Spinal cord (tissue), 10 donors: ENCODE data around the gene UBA52. TPM values are rescaled to one million over a fixed set of nuclear protein-coding genes. Genes with fewer than 3 reads are reported as not detected.
A peak's percentile ranks its signal among the peaks of the same experiment; 100 is the strongest.

ENCODE experiments used
- DNase-seq, 6 donors: peaks; one replicate each; pipeline versions ENCODE4 v3.0.0 to v3.0.0-alpha.2; 2013 to 2015; ENCODE audit warnings: low spot score in 6 of 6, low read depth in 4 of 6
- H3K27ac ChIP-seq: one replicate; pipeline ENCODE4 v1.5.1; 2013; ENCODE audit warnings: low read depth, low read length, control low read depth
- H3K27me3 ChIP-seq: one replicate; pipeline ENCODE4 v1.6.1; 2013; ENCODE audit warnings: low read length; ENCODE audit not compliant: control insufficient read depth, insufficient read depth
- H3K36me3 ChIP-seq: one replicate; pipeline ENCODE4 v1.6.1; 2013; ENCODE audit warnings: low read length; ENCODE audit not compliant: control insufficient read depth, insufficient read depth
- H3K4me1 ChIP-seq: one replicate; pipeline ENCODE4 v1.6.1; 2013; ENCODE audit warnings: low read length; ENCODE audit not compliant: control insufficient read depth, insufficient read depth
- H3K4me3 ChIP-seq: one replicate; pipeline ENCODE4 v1.5.1; 2013; ENCODE audit warnings: low read depth, low read length, control low read depth
- H3K9me3 ChIP-seq: one replicate; pipeline ENCODE4 v1.6.1; 2013; ENCODE audit warnings: low read length; ENCODE audit not compliant: control insufficient read depth, insufficient read depth
- WGBS: methylation state at CpG from one replicate; pipeline ENCODE4 v1.1.5; 2013; ENCODE audit warnings: missing lambda C conversion rate; ENCODE audit not compliant: insufficient coverage; 5-methylcytosine and 5-hydroxymethylcytosine counted together
- polyA plus RNA-seq, 2 donors: library from polyadenylated mRNA; unstranded; fragments of 120-200 nt; gene quantifications; one replicate each; pipeline ENCODE4 v1.2.1, GENCODE V29; 2013; ENCODE audit not compliant: insufficient read length in 2 of 2
- total RNA-seq, 2 donors: library from RNA; depleted of rRNA in 1 of 2; stranded (reverse); fragments of 120-200 nt in 1 of 2; fragments of >200 nt in 1 of 2; gene quantifications; one replicate each; pipeline versions ENCODE4 v1.2.3 to v1.2.4, GENCODE V29; 2013 to 2014
- donor health status: healthy.

Gene UBA52
- total and polyA plus RNA-seq, 4 donors: 638 to 956 (median 688) TPM

DNA sequence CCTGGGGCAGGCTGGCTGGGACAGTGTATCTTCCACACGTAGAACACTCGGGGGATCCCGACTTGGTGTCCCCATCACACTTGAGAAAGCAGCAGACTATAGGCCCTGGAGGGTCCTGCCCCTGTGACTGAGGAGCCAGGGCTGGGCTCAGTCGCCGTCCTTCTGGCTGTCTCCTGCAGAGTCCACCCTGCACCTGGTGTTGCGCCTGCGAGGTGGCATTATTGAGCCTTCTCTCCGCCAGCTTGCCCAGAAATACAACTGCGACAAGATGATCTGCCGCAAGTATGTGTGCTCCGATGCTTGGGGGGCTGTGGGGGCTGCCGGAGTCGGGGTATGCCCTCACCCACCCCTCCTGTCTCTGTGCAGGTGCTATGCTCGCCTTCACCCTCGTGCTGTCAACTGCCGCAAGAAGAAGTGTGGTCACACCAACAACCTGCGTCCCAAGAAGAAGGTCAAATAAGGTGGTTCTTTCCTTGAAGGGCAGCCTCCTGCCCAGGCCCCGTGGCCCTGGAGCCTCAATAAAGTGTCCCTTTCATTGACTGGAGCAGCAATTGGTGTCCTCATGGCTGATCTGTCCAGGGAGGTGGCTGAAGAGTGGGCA is 3.1 kb downstream of the UBA52 start:
- Histone ChIP-seq H3K9me3 (no peaks in the 10 kb centered on the region), H3K36me3 (peaks cover 49% of the 10 kb centered on the region), H3K27ac (no peak overlapping the region), H3K27me3 (no peaks in the 10 kb centered on the region), H3K4me3 (no peak overlapping the region), H3K4me1 (peaks cover 22% of the 10 kb centered on the region)
- WGBS: 97% methylated on average over 17 of the region's 18 CpGs
- DNase-seq: no peak

DNA sequence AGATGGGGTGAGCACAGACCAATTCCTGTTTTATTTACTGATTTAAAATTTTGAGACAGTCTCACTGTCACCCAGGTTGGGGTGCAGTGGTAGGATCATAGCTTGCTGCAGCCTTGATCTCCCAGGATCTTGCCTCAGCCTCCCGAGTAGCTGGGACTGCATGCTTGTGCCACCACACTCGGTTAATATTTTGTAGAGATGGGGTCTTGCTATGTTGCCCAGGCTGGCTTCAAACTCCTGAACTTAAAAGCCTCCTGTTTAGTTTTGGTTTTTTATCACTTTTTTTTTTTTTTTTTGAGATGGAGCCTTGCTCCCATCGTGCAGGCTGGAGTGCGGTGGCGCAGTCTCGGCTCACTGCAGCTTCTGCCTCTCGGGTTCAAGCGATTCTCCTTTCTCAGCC is 4.7 kb downstream of the UBA52 start:
- 88% methylated on average over 6 of the region's 8 CpGs for WGBS
- Histone ChIP-seq H3K4me3 (no peak overlapping the region), H3K4me1 (peaks cover 15% of the 10 kb centered on the region), H3K27me3 (no peaks in the 10 kb centered on the region), H3K27ac (no peak overlapping the region), H3K36me3 (peaks cover 49% of the 10 kb centered on the region), H3K9me3 (no peaks in the 10 kb centered on the region)
- no peak for DNase-seq

DNA sequence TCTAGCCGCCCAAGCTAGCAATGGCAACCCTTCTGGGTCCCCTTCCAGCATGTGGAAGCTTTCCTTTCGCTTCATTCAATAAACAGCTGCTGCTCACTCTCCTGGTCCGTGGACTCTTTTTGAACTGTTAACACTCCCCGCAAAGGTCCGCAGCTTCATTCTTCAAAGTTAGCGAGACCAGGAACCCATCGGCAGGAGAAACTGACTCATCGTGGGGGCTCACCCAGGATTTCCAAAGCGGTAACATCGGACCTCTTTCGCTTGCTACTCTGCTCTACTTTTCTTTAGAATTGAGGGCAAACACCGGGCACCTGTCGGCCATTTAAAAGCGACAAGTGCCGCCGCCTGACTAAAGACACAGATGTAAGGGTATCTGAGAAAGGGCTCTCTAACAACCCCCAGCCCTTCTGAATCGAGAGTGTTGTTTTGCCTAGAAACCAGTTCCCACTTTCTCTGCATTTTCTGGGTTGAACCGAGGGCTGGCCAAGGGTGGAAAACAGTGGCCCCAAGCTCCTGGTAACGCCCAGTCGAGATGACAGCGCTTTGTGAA is 5.8 kb downstream of the UBA52 start:
- H3K4me1 ChIP-seq: peaks cover 10% of the 10 kb centered on the region
- no peak for DNase-seq
- H3K4me3 ChIP-seq: no peak overlapping the region
- H3K27ac ChIP-seq: no peak overlapping the region
- H3K27me3 ChIP-seq: no peaks in the 10 kb centered on the region
- H3K9me3 ChIP-seq: no peaks in the 10 kb centered on the region
- WGBS: 80% methylated on average over 18 of the region's 21 CpGs
- peaks cover 49% of the 10 kb centered on the region for H3K36me3 ChIP-seq

DNA sequence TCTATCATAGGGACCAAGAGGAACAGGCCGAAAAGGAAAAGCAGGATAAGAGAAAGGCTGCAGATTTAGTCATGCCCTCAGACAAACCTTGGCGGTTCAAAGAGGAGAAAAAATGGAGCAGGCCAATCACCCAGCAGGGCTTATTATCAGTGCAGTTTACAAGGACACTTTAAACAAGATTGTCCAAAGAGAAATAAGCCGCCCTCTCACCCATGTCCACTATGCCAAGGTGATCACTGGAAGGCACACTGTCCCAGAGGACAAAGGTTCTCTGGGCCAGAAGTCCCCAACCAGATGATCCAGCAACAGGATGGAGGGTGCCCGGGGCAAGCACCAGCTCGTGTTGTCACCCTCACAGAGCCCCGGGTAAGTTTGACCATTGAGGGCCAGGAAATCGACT is 8.7 kb downstream of the UBA52 start:
- Histone ChIP-seq H3K4me3 (no peak overlapping the region), H3K36me3 (peaks cover 25% of the 10 kb centered on the region), H3K27me3 (no peaks in the 10 kb centered on the region), H3K4me1 (no peaks in the 10 kb centered on the region), H3K9me3 (no peaks in the 10 kb centered on the region), H3K27ac (no peak overlapping the region)
- WGBS: 74% methylated on average over 7 of the region's 7 CpGs
- no peak for DNase-seq

DNA sequence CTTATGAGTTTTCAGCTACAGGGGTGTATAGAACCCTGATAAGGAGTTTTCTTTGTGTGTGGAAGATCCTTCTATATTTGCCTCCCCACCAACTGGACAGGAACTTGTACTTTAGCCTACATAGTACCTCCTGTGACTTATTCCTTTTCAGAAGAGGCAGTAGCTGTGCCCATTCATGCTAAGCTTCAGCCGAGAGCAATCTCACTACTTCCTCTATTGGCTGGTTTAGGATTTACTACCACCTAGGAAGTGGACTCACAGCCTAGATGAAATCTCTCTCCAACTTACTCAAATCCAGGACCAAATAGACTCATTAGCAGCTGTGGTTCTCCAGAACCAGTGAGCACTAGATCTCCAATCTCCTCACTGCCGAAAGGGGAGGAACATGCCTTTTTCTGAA is 14.6 kb downstream of the UBA52 start:
- H3K36me3 ChIP-seq: peaks cover 5% of the 10 kb centered on the region
- H3K4me1 ChIP-seq: peaks cover 34% of the 10 kb centered on the region
- no peaks in the 10 kb centered on the region for H3K9me3 ChIP-seq
- 20% methylated on average over 1 of the region's 2 CpGs for WGBS
- H3K4me3 ChIP-seq: no peak overlapping the region
- no peak overlapping the region for H3K27ac ChIP-seq
- no peak for DNase-seq
- H3K27me3 ChIP-seq: no peaks in the 10 kb centered on the region

DNA sequence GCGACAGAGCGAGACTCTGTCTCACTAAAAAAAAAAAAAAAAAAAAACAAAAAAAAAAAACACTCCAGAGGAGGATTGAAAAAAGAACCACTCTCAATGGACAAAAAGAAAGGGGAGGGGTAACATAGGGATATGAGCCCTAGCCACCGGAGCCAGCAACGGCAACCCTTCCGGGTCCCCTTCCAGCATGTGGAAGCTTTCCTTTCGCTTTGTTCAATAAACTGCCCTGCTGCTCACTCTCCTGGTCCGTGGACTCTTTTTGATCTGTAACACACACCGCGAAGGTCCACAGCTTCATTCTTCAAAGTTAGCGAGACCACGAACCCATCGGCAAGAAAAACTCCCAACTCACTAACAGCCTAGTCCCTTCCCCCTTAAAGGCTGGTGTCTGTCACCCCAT is 15.9 kb downstream of the UBA52 start:
- peaks cover 40% of the 10 kb centered on the region for H3K4me1 ChIP-seq
- H3K27ac ChIP-seq: no peak overlapping the region
- H3K4me3 ChIP-seq: no peak overlapping the region
- H3K36me3 ChIP-seq: peaks cover 14% of the 10 kb centered on the region
- no peak for DNase-seq
- no peaks in the 10 kb centered on the region for H3K27me3 ChIP-seq
- no peaks in the 10 kb centered on the region for H3K9me3 ChIP-seq
- 86% methylated on average over 10 of the region's 12 CpGs for WGBS

DNA sequence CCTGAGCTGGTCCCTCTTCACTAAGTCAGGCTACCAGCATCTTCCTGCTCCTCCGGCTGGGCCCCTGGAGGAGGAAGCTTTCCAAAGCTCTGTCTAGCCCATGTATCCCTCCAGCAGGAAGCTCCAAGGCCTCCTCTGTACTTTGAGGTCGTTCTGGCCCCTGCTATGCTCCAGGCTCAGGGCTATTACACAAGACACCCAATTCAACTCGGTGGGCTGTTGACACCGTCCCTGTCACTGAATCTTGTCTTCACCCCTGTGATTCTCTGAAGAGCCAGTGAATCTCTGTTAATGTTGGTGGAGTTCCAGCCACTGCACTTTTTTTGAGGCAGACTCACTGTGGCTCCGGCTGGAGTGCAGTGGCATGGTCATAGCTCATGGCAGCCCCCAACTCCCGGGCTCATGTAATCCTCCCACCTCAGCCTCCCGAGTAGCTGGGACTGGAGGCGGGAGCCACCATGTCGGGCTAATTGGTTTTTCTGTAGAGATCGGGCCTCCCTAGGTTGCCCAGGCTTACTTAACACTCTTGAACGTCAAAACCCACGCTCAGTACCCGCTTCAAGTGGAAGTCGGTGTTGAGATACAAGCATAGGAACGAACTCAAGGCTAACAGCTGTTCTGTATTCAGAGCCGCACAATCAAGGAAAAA is 16.4 kb downstream of the UBA52 start:
- Histone ChIP-seq H3K4me3 (peak overlapping the region; percentile 75), H3K36me3 (peaks cover 14% of the 10 kb centered on the region), H3K9me3 (no peaks in the 10 kb centered on the region), H3K27ac (peak overlapping the region; percentile 88), H3K27me3 (no peaks in the 10 kb centered on the region), H3K4me1 (peaks cover 41% of the 10 kb centered on the region)
- DNase-seq: no peak
- 24% methylated on average over 13 of the region's 16 CpGs for WGBS

DNA sequence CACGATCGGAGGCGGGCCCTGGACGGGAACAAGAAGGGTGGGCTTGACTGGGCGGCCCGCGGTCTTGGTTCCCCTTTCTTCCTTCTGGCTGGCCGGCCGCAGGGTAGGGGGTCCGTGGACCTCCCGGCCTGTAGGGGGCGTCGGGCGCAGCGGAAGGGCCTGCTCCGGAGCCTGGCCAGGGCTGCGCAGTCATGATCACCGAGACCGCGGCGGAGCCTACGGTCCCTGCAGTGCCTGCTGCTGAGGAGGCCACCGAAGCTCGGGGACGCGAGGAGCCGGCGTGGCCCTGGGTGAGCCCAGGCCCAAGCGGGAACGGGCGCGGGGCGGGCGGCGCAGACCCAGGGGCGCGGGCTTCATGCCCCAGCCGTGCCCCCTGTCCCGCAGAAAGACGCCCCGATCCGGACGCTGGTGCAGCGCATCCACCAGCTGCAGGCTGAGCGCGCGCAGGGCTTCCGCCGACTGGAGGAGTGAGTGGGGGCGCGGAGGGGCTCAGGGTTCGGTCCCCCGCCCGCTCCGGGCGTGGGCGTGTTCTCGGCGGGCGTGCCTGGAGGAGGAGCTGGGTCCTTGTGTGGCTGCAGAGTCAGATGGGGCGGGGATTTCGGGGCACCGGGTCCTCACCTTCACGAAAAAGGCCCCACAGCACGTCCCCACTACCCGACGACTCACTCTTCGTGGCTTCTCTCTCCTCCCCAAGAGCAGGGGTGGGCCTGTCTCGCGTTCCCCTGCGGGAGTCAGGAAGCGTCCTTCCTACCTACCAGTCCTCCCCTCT is 17.1 kb downstream of the UBA52 start, which contains the start of gene REX1BD:
REX1BD (plus strand) TSS at position 188 of the 769 bp plus-strand sequence; CDS start at position 192, 4 bp downstream.
- peak in 5 of 6 donors; percentile 75 to 95 (median 81) for DNase-seq
- peak within 1 kb of the TSS; percentile 75 for H3K4me3 ChIP-seq
- H3K27ac ChIP-seq: peak within 1 kb of the TSS; percentile 88
- peaks cover 48% of the 10 kb centered on the region for H3K4me1 ChIP-seq
- H3K9me3 ChIP-seq: no peaks in the 10 kb centered on the region
- WGBS: under 1% methylated on average over 72 of the region's 72 CpGs
- H3K27me3 ChIP-seq: no peaks in the 10 kb centered on the region
- H3K36me3 ChIP-seq: peaks cover 18% of the 10 kb centered on the region

DNA sequence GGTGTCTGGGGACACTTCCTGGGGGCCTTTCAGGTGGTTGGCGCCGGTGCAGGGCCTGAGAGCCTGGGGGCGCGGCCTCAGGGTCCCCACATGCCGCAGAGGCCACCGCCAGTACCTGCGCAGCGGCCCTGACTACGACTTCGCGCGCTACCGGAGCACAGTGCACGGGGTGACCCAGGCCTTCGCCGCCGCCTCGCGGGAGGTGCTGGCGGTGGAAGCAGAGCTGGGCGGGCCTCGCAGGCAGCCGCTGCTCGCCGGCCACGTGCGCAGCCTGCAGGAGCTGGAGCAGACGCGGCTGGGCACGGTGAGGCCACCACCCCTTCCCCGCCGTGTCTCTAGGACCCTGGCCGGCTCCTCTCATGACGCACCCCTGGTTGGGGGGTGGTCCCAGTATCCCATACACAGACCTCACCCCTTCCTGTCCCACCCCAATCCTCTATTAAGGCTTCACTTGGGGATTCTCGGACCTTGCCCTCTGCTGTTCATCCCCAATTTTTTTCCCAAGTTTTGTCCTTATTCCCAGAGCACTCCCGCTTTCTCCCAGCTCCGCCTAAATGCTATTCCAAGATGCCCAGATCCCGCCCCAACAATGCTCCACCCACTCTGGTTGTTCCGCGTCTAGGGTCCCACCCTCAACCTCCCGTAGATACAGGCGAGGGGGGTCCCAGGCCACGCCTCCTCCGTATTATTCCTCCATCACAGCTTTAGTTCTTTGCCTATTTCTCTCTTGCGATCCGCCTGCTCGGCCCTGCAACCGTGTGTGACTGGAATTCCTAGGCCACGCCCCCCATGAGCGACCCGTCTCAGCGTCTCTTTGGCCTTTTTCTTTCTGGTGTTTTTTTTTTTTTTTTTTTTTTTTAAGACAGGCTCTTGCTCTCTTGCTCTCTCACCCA is 18.0 kb downstream of the UBA52 start:
- Histone ChIP-seq H3K4me3 (peak overlapping the region; percentile 75), H3K27ac (peak overlapping the region; percentile 88), H3K9me3 (no peaks in the 10 kb centered on the region), H3K4me1 (peaks cover 55% of the 10 kb centered on the region), H3K36me3 (peaks cover 18% of the 10 kb centered on the region), H3K27me3 (no peaks in the 10 kb centered on the region)
- WGBS: 2% methylated on average over 48 of the region's 52 CpGs
- peak in 3 of 6 donors; percentile 60 to 96 (median 94) for DNase-seq
